Mesenchymal stem cell (in vitro differentiated cells and primary cell): Measurements from ENCODE around the gene CCDC150.

Experiments
- DNase-seq: peaks from one replicate; pipeline ENCODE4 v3.0.0-alpha.2; 2013
- H2AFZ ChIP-seq: one replicate; pipeline ENCODE4 v1.6.1; 2013; ENCODE audit warnings: low read depth, mild to moderate bottlenecking, control low read depth, inconsistent platforms, low read length, moderate library complexity
- H2AK5ac ChIP-seq: 2 replicates; pipeline ENCODE4 v1.6.1; 2013; ENCODE audit warnings: low read length, moderate library complexity, mild to moderate bottlenecking, inconsistent platforms; ENCODE audit not compliant: severe bottlenecking
- H2BK120ac ChIP-seq: one replicate; pipeline ENCODE4 v1.6.1; 2013; ENCODE audit warnings: low read depth, mild to moderate bottlenecking, inconsistent platforms, low read length, moderate library complexity
- H2BK12ac ChIP-seq, 2 experiments: one replicate each; pipeline ENCODE4 v1.6.1; 2013; ENCODE audit warnings: inconsistent platforms in 2 of 2, low read length in 2 of 2, mild to moderate bottlenecking in 2 of 2, moderate library complexity in 2 of 2, control low read depth in 1 of 2
- H2BK15ac ChIP-seq: one replicate; pipeline ENCODE4 v1.6.1; 2013; ENCODE audit warnings: mild to moderate bottlenecking, low read depth, inconsistent platforms; ENCODE audit not compliant: poor library complexity, severe bottlenecking
- H2BK5ac ChIP-seq: 2 replicates; pipeline ENCODE4 v1.6.1; 2013; ENCODE audit warnings: low read depth, mild to moderate bottlenecking, low read length, control low read depth, inconsistent platforms; ENCODE audit not compliant: poor library complexity, severe bottlenecking
- H3K14ac ChIP-seq, 2 experiments: one replicate each; pipeline ENCODE4 v1.6.1; 2013; ENCODE audit warnings: inconsistent platforms in 2 of 2, low read length in 2 of 2, control low read depth in 1 of 2, mild to moderate bottlenecking in 1 of 2, moderate library complexity in 1 of 2
- H3K18ac ChIP-seq, 2 experiments: one replicate each; pipeline ENCODE4 v1.6.1; 2013; ENCODE audit warnings: inconsistent platforms in 2 of 2, low read length in 2 of 2, control low read depth in 1 of 2, low read depth in 1 of 2, mild to moderate bottlenecking in 1 of 2
- H3K23ac ChIP-seq, 2 experiments: one replicate each; pipeline ENCODE4 v1.6.1; 2013; ENCODE audit warnings: inconsistent platforms in 2 of 2, low read length in 2 of 2, mild to moderate bottlenecking in 2 of 2, moderate library complexity in 2 of 2, control low read depth in 1 of 2
- H3K27ac ChIP-seq: 2 replicates; pipeline ENCODE4 v1.5.1; 2013; ENCODE audit warnings: mild to moderate bottlenecking, moderate library complexity, low read length, control low read depth, inconsistent platforms; ENCODE audit not compliant: poor library complexity, severe bottlenecking
- H3K27me3 ChIP-seq, 2 experiments: 2 replicates each; pipeline versions ENCODE4 v1.6.1 to v1.7.0; 2013; ENCODE audit warnings: low read length in 2 of 2, mild to moderate bottlenecking in 2 of 2, moderate library complexity in 2 of 2, control low read depth in 1 of 2, inconsistent platforms in 1 of 2; ENCODE audit not compliant: control insufficient read depth in 1 of 2, insufficient read depth in 1 of 2
- H3K36me3 ChIP-seq, 2 experiments: 2 replicates each; pipeline versions ENCODE4 v1.6.1 to v1.7.0; 2013; ENCODE audit warnings: low read length in 2 of 2, control low read depth in 1 of 2, inconsistent platforms in 1 of 2, low read depth in 1 of 2, mild to moderate bottlenecking in 1 of 2; ENCODE audit not compliant: insufficient read depth in 2 of 2, control insufficient read depth in 1 of 2
- H3K4ac ChIP-seq, 2 experiments: one replicate each; pipeline ENCODE4 v1.6.1; 2013; ENCODE audit warnings: inconsistent platforms in 2 of 2, low read length in 2 of 2, mild to moderate bottlenecking in 2 of 2, moderate library complexity in 2 of 2, control low read depth in 1 of 2, low read depth in 1 of 2
- H3K4me1 ChIP-seq: 2 replicates; pipeline ENCODE4 v1.6.1; 2013; ENCODE audit warnings: low read depth, low read length, control low read depth; ENCODE audit not compliant: control insufficient read depth, insufficient read depth
- H3K4me2 ChIP-seq: 2 replicates; pipeline ENCODE4 v1.6.1; 2013; ENCODE audit warnings: low read length, mild to moderate bottlenecking, inconsistent platforms; ENCODE audit not compliant: poor library complexity, severe bottlenecking
- H3K4me3 ChIP-seq, 2 experiments: 2 replicates each; pipeline versions ENCODE4 v1.5.1 to v1.7.0; 2013; ENCODE audit warnings: low read length in 2 of 2, mild to moderate bottlenecking in 2 of 2, control low read depth in 1 of 2, low read depth in 1 of 2; ENCODE audit not compliant: insufficient read depth in 1 of 2
- H3K79me1 ChIP-seq: replicated peaks from 2 replicates; pipeline ENCODE4 v1.6.1; 2013; ENCODE audit warnings: mild to moderate bottlenecking, control low read depth, low read length, inconsistent platforms; ENCODE audit not compliant: poor library complexity, severe bottlenecking
- H3K9ac ChIP-seq: 2 replicates; pipeline ENCODE4 v1.7.0; 2013; ENCODE audit warnings: mild to moderate bottlenecking, low read length, moderate library complexity
- H3K9me3 ChIP-seq: 2 replicates; pipeline ENCODE4 v1.7.0; 2013; ENCODE audit warnings: mild to moderate bottlenecking, low read length; ENCODE audit not compliant: control insufficient read depth
- H4K8ac ChIP-seq: one replicate; pipeline ENCODE4 v1.6.1; 2013; ENCODE audit warnings: inconsistent platforms, mild to moderate bottlenecking, low read length, moderate library complexity
- H4K91ac ChIP-seq: one replicate; pipeline ENCODE4 v1.6.1; 2013; ENCODE audit warnings: mild to moderate bottlenecking, low read length, inconsistent platforms
- WGBS: methylation state at CpG from one replicate; pipeline ENCODE4 v1.1.7; 2013; ENCODE audit warnings: mixed read lengths; 5-methylcytosine and 5-hydroxymethylcytosine counted together

Gene CCDC150

GRCh38 chr2:196742685-196743084, 103.2 kb downstream of the CCDC150 start:
- WGBS: 70% methylated on average over 3 of the region's 3 CpGs
- Histone ChIP-seq H3K14ac (no peak overlapping the region), H3K9me3 (peaks cover 10% of the 10 kb centered on the region), H4K8ac (no peak overlapping the region), H3K4me2 (no peak overlapping the region), H3K4me1 (no peaks in the 10 kb centered on the region), H3K4ac (no peak overlapping the region), H3K79me1 (no peaks in the 10 kb centered on the region), H2BK12ac (no peak overlapping the region), H2AK5ac (no peak overlapping the region), H3K9ac (no peak overlapping the region), H2BK120ac (no peak overlapping the region), H2BK5ac (no peak overlapping the region), H3K18ac (no peak overlapping the region), H4K91ac (no peak overlapping the region), H3K36me3 (no peaks in the 10 kb centered on the region), H3K4me3 (no peak overlapping the region), H3K23ac (no peak overlapping the region), H2AFZ (no peak overlapping the region), H3K27me3 (no peaks in the 10 kb centered on the region), H2BK15ac (no peak overlapping the region), H3K27ac (no peak overlapping the region)
- DNase-seq: no peak

- 100% methylated on average over 3 of the region's 7 CpGs for WGBS
- DNase-seq: no peak
- Histone ChIP-seq H3K36me3 (no peaks in the 10 kb centered on the region), H2BK12ac (no peak overlapping the region), H2BK15ac (no peak overlapping the region), H3K9me3 (peaks cover 10% of the 10 kb centered on the region), H3K27ac (no peak overlapping the region), H3K4ac (no peak overlapping the region), H3K18ac (no peak overlapping the region), H2BK5ac (no peak overlapping the region), H3K14ac (no peak overlapping the region), H3K27me3 (no peaks in the 10 kb centered on the region), H2BK120ac (no peak overlapping the region), H2AK5ac (no peak overlapping the region), H3K23ac (no peak overlapping the region), H3K4me1 (no peaks in the 10 kb centered on the region), H4K91ac (no peak overlapping the region), H4K8ac (no peak overlapping the region), H3K4me2 (no peak overlapping the region), H2AFZ (no peak overlapping the region), H3K79me1 (no peaks in the 10 kb centered on the region), H3K4me3 (no peak overlapping the region), H3K9ac (no peak overlapping the region)
Measured at GRCh38 chr2:196743165-196743564, 103.7 kb downstream of the CCDC150 start.

- H3K27ac ChIP-seq: no peak overlapping the region
- H3K79me1 ChIP-seq: no peaks in the 10 kb centered on the region
- no peak overlapping the region for H3K18ac ChIP-seq
- H2AFZ ChIP-seq: no peak overlapping the region
- no peak overlapping the region for H4K8ac ChIP-seq
- H3K4me2 ChIP-seq: no peak overlapping the region
- no peak for DNase-seq
- H3K23ac ChIP-seq: no peak overlapping the region
- no peak overlapping the region for H3K4ac ChIP-seq
- no peaks in the 10 kb centered on the region for H3K27me3 ChIP-seq
- H4K91ac ChIP-seq: no peak overlapping the region
- H2BK120ac ChIP-seq: no peak overlapping the region
- no peak overlapping the region for H2BK5ac ChIP-seq
- H3K14ac ChIP-seq: no peak overlapping the region
- H3K4me1 ChIP-seq: no peaks in the 10 kb centered on the region
- H2AK5ac ChIP-seq: no peak overlapping the region
- no peak overlapping the region for H2BK15ac ChIP-seq
- no peak overlapping the region for H3K4me3 ChIP-seq
- H2BK12ac ChIP-seq: no peak overlapping the region
- H3K36me3 ChIP-seq: no peaks in the 10 kb centered on the region
- H3K9me3 ChIP-seq: no peaks in the 10 kb centered on the region
- H3K9ac ChIP-seq: no peak overlapping the region
Measured at GRCh38 chr2:196745711-196746110, 106.2 kb downstream of the CCDC150 start.

GRCh38 chr2:196747400-196747799, 107.9 kb downstream of the CCDC150 start:
- Histone ChIP-seq H4K8ac (no peak overlapping the region), H3K27ac (no peak overlapping the region), H3K4me2 (no peak overlapping the region), H3K18ac (no peak overlapping the region), H2BK5ac (no peak overlapping the region), H3K9me3 (no peaks in the 10 kb centered on the region), H3K4me3 (no peak overlapping the region), H2BK120ac (no peak overlapping the region), H3K9ac (no peak overlapping the region), H2AK5ac (no peak overlapping the region), H3K27me3 (no peaks in the 10 kb centered on the region), H3K14ac (no peak overlapping the region), H3K36me3 (no peaks in the 10 kb centered on the region), H2BK15ac (no peak overlapping the region), H3K4ac (no peak overlapping the region), H3K23ac (no peak overlapping the region), H3K79me1 (no peaks in the 10 kb centered on the region), H2AFZ (no peak overlapping the region), H4K91ac (no peak overlapping the region), H3K4me1 (no peaks in the 10 kb centered on the region), H2BK12ac (no peak overlapping the region)
- DNase-seq: no peak
- WGBS: no CpG with 5 or more reads among the region's 1 CpG
